BE2C (cell line): Measurements from ENCODE around the gene TYSND1.

Source experiments
- DNase-seq: peaks from one replicate; pipeline ENCODE4 v3.0.0-alpha.2; 2020
- H3K27me3 ChIP-seq: fragments of 250-450 bp; sonication (Bioruptor Pico); 2 replicates; pipeline ENCODE4 v1.5.1; 2020; ENCODE audit warnings: mild to moderate bottlenecking
- H3K36me3 ChIP-seq: fragments of 250-450 bp; sonication (Bioruptor Pico); 2 replicates; pipeline ENCODE4 v1.5.1; 2020; ENCODE audit warnings: mild to moderate bottlenecking
- H3K4me1 ChIP-seq: fragments of 250-450 bp; sonication (Bioruptor Pico); 2 replicates; pipeline ENCODE4 v1.5.1; 2020
- H3K4me3 ChIP-seq: 2 replicates; pipeline ENCODE4 v1.5.1; 2011; ENCODE audit warnings: low read depth, low read length
- H3K9me3 ChIP-seq: fragments of 250-450 bp; sonication (Bioruptor Pico); 2 replicates; pipeline ENCODE4 v1.5.1; 2020
- CTCF ChIP-seq: IDR thresholded peaks from 2 replicates; pipeline ENCODE4 v1.5.1; 2012; ENCODE audit warnings: mild to moderate bottlenecking, low read depth, low read length

The TYSND1 gene

GRCh38 chr10:70092389-70092718 lies 54.1 kb downstream of the TYSND1 start:
- no peak for TF ChIP-seq CTCF
- H3K9me3 ChIP-seq = no peaks in the 10 kb centered on the region
- H3K36me3 ChIP-seq = peaks cover 28% of the 10 kb centered on the region
- H3K27me3 ChIP-seq = no peaks in the 10 kb centered on the region
- H3K4me3 ChIP-seq = no peak overlapping the region
- no peaks in the 10 kb centered on the region for H3K4me1 ChIP-seq
- no peak for DNase-seq

- no peak for DNase-seq
- no peaks in the 10 kb centered on the region for H3K4me1 ChIP-seq
- H3K36me3 ChIP-seq = peaks cover 28% of the 10 kb centered on the region
- no peaks in the 10 kb centered on the region for H3K9me3 ChIP-seq
- no peaks in the 10 kb centered on the region for H3K27me3 ChIP-seq
- H3K4me3 ChIP-seq = no peak overlapping the region
- no peak for TF ChIP-seq CTCF
These were observed 55.5 kb downstream of the TYSND1 start for GRCh38 chr10:70090951-70091350.

GRCh38 chr10:70090013-70090412 lies 56.5 kb downstream of the TYSND1 start:
- TF ChIP-seq CTCF = no peak
- H3K9me3 ChIP-seq = no peaks in the 10 kb centered on the region
- no peak for DNase-seq
- H3K27me3 ChIP-seq = no peaks in the 10 kb centered on the region
- H3K4me1 ChIP-seq = no peaks in the 10 kb centered on the region
- H3K36me3 ChIP-seq = peaks cover 28% of the 10 kb centered on the region
- H3K4me3 ChIP-seq = no peak overlapping the region

GRCh38 chr10:70088308-70088698 lies 58.2 kb downstream of the TYSND1 start:
- DNase-seq = no peak
- no peak overlapping the region for H3K4me3 ChIP-seq
- H3K9me3 ChIP-seq = no peaks in the 10 kb centered on the region
- TF ChIP-seq CTCF = no peak
- H3K27me3 ChIP-seq = no peaks in the 10 kb centered on the region
- H3K4me1 ChIP-seq = no peaks in the 10 kb centered on the region
- peaks cover 22% of the 10 kb centered on the region for H3K36me3 ChIP-seq
